ENCODE measurements around the gene GKN2.

DNA sequence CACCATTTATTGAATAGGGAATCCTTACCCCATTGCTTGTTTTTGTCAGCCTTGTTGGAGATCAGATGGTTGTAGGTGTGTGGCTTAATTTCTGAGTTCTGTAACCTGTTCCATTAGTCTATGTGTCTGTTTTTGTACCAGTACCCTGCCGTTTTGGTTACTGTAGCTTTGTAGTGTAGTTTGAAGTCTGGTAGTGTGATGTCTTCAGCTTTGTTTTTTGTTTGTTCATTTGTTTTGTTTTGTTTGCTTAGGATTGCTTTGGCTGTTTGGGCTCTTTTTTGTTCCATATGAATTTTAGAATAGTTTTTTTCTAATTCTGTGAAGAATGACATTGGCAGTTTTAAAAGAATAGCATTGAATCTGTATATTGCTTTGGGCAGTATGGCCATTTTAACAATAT, 12.7 kb downstream of the GKN2 start:
- TF ChIP-seq EZH2 (IDR thresholded peaks at IDR 0.05; ENCODE audit: low read depth): no peak
- TF ChIP-seq, protein P1, sequence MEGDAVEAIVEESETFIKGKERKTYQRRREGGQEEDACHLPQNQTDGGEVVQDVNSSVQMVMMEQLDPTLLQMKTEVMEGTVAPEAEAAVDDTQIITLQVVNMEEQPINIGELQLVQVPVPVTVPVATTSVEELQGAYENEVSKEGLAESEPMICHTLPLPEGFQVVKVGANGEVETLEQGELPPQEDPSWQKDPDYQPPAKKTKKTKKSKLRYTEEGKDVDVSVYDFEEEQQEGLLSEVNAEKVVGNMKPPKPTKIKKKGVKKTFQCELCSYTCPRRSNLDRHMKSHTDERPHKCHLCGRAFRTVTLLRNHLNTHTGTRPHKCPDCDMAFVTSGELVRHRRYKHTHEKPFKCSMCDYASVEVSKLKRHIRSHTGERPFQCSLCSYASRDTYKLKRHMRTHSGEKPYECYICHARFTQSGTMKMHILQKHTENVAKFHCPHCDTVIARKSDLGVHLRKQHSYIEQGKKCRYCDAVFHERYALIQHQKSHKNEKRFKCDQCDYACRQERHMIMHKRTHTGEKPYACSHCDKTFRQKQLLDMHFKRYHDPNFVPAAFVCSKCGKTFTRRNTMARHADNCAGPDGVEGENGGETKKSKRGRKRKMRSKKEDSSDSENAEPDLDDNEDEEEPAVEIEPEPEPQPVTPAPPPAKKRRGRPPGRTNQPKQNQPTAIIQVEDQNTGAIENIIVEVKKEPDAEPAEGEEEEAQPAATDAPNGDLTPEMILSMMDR (conservative IDR thresholded peaks at IDR 0.05): no peak

Measured in PC-9 (cell line).